Occipital lobe (tissue), 2 donors: ENCODE measurements around the gene FGF10. TPM values are rescaled to one million over a fixed set of nuclear protein-coding genes. Genes with fewer than 3 reads are reported as not detected.

Experiments used
- DNase-seq: peaks from one replicate; lab custom pipeline; 2025; lab: John Stamatoyannopoulos, UW
- total RNA-seq: library from RNA; depleted of rRNA; stranded (reverse); fragments of >200 nt; gene quantifications from one replicate; pipeline ENCODE4 v1.2.3, GENCODE V29; 2014

The FGF10 gene
- total RNA-seq, 1 donor from 2014 or later = 0.47 TPM

- no peak for DNase-seq
These were observed 30.8 kb downstream of the FGF10 start for GRCh38 chr5:44358421-44358820.

DNA sequence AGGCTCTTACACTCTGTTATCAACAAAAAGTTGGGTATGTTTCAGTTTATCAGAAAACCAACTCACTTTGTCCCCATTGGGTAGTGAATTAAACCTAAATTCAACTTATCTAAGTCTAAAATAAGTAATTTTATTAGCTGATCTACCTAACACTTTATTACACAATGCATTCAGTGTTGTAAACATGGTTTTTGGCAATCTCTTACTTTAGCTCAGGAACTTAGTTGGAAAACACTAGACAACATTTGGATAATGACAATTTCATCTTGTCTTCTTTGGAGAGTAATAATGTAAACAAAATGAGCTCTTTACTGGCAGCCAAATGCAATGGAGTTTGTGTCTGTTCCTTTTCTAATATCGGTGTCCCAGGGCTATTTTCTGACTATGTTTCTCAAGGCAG is 33.0 kb downstream of the FGF10 start:
- DNase-seq = no peak

- no peak for DNase-seq
These were observed 43.3 kb downstream of the FGF10 start for GRCh38 chr5:44345871-44346270.

GRCh38 chr5:44336708-44337107 is 52.5 kb downstream of the FGF10 start:
- DNase-seq = no peak

DNA sequence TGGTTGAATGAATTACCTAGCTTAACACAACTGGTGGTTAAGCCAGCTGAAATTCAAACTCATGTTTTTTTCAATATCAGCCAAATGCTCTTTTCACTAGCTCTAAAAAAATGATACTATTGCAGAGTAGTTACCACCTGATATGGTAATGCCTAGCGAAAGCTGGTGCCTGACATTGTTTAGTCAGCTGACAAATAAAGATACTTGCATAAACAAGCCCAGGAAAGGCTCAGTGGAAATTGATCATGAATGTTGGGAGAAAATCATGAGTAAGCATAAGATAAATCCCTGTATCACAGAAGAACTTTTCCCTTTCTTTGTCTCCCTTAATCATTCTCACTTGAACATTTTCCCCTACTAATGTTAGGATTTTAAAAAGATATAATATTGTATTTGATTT is 54.6 kb downstream of the FGF10 start:
- no peak for DNase-seq

- DNase-seq = no peak
These were observed 56.8 kb downstream of the FGF10 start for GRCh38 chr5:44332285-44332971.

DNA sequence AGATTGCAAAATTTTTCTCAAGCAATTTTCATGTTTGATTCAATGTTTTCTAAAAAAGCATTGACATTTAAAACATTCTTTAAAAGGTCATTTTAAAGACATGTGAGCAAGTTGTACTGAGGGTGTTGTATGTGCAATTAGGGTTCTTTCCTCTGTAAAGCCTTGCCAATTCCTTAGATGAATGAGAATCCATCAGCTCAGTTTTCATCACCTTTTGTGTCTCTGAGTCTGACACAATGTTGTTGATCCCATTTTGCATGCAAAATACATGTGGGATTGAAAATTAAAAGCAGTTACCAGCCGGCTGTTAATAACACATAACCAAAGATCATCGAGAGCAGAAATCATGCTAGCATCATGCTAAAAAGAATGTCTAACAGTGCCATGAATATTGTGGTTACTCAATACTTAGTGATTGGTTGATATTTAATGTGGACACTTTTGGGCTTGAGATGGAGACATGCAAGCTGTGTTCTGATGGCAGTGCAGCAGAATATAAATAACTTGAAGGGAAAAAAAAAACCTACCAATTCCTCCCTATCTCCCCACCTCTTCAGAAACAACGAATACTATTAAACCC is 57.7 kb downstream of the FGF10 start:
- DNase-seq = no peak

DNA sequence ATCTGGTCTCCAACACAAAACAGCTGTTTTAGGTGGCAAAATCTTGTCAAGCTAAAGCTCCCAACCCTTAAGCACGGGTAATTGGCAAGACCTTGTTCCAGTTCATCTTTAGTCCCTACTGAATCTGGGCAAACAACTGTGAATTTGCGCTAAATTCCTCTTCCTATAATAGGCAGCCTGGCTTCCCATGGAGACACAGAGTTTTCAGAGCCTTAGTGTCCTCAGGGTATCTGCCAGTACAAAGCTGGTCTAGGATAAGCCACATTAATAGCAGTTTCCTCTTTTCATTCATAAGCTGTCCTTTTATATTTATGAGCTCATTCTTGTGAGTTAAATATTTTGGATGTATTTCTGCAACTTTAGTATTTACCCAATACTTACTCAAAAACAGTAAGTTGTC is 59.5 kb downstream of the FGF10 start:
- no peak for DNase-seq

- DNase-seq = no peak
These were observed 68.0 kb downstream of the FGF10 start for GRCh38 chr5:44321144-44321725.

DNA sequence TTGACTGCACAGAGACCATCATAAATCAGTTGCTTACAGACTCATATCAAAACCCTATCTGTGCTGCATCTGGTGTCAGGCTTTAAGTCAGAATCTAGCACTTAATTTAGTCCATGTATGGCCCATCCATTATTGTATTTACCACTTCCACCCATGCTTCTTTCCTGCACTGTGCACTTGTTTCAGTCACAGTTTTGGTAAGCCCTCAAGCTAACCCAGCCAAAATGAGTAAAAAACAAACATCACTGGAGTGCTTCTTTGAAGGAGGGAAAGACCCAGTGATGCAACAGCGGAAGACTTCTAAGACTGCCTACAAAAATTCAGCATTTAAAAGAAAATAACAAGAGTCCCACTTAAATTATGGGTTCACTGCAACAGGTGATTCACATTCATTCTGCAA is 69.0 kb downstream of the FGF10 start:
- DNase-seq = no peak

GRCh38 chr5:44318883-44319282 is 70.3 kb downstream of the FGF10 start:
- no peak for DNase-seq

GRCh38 chr5:44312374-44312773 is 76.8 kb downstream of the FGF10 start:
- no peak for DNase-seq

GRCh38 chr5:44300551-44300950 is 88.7 kb downstream of the FGF10 start:
- no peak for DNase-seq

- no peak for DNase-seq
These were observed 89.8 kb downstream of the FGF10 start for GRCh38 chr5:44299394-44299793.

- no peak for DNase-seq
These were observed 94.7 kb downstream of the FGF10 start for GRCh38 chr5:44294516-44294915.

DNA sequence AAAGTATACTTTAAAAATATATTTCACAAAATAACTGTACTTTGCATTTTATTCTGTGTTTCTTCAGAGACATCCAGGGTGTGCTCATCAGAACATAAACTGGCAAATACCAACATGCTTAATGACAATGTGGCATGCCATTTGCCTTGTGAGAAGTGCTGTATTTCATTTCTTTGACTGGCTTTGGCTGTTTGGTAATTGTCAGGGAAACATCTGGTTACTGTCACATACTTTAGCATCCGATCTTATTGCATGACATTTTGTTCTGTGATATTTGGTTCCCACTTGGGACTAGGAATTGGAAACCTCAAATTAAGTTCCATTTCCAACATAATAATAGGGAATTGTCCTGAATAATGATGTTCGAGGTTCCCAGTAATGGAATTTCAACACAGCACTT is 96.5 kb downstream of the FGF10 start:
- no peak for DNase-seq

DNA sequence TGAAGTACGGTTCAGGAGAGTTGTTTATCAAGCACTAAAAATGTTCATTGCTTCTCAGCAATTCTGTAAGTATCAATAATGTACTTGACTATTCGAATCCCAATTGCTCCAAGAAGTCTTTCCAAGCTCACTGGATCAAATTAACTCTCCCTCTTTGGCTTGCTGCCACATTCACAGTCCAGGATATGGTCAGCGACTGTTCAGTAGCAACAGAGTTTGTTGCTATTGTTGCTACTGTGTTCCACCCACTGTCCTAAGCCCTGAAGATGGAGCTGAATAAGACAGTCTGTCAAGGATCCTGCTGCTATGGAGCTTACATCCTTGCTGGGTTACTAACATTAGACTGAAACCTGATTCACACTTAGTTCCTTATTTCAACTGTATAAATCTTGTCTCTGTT is 110.8 kb downstream of the FGF10 start:
- no peak for DNase-seq

DNA sequence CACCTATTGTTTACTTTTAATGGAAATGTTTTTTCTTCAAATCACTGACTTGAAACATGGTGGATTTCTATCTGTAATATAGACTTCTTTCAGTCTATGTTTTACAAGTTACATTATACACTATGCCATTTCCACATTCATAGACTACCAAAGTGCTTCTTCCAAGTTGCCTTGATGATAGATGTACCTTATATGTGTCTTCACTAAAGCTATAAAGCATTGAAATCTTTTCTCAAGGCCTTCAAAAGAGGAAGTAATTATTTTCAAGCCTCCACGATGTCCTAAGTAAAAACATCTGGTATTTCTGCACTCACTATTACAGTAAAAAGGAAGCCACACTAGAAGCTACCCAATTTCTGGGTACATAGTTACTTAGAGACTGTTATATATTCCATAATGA is 113.3 kb downstream of the FGF10 start:
- no peak for DNase-seq

DNA sequence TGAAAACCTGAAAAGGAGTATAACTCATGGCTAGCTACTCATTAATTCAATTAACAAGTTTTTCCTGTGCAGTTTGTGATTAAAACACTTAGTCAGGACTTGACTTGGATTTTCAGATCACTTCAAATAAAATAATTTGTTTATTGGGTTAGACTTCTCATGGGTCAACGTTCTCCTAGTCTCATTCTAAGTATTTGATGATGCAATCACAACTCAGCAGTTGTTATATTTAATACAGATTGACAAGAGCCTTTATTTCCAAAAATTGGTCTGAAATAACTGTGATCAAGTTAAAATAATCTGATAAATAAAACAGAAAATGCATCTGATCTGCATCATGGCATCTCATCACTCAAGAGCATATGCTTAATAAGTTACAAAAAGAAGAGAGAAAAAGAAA is 113.9 kb downstream of the FGF10 start:
- no peak for DNase-seq

GRCh38 chr5:44267909-44268308 is 121.3 kb downstream of the FGF10 start:
- no peak for DNase-seq

- no peak for DNase-seq
These were observed 122.2 kb downstream of the FGF10 start for GRCh38 chr5:44266882-44267576.

DNA sequence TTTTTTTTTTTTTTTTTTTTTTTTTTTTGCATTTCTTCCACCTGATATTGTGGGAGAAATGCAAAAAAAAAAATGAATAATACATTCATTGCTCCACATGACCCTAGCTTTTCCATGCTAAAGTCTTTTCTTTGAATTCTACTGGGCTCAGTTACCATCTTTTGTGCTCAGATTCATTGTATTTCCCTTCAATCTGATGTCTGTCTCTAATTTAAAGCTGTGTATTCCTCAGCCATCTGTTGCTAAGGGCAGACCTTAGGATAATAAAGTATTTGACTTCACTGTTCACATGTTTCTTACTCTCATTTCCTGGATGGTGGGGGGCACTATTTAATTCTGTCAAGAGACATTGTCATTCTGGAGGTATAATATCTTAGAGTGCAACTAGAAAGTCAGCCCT is 123.5 kb downstream of the FGF10 start:
- no peak for DNase-seq

DNA sequence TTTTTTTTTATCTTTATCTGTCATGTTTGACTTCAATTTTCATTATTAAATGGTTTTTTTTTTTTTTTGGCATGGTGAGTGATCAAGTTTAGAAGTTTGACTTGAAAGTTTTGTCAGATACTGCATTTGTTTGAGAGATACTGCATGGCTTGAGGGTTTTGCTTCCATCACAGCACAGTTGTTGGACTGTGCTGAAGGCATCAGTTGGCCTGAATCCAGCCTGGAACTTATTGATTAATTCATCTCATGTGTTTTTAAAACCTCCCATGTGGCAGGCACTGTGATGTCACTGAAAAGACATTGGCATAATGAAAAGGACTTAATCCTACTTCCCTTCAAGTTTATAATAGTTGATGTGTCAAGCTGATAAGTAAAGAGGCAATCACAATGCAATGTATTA is 128.4 kb downstream of the FGF10 start:
- DNase-seq = no peak
